Right ventricle myocardium superior (tissue), 1 donor: ENCODE results near the gene NUDT1. TPM values are rescaled to one million over a fixed set of nuclear protein-coding genes. Genes with fewer than 3 reads are reported as not detected.

Experiments
- ATAC-seq: fragments of 200-7000 bp; cut with Tn5 transposase; one replicate; pipeline ENCODE4 v1.9.1; 2020; ENCODE audit warnings: mild to moderate bottlenecking; ENCODE audit not compliant: poor library complexity
- DNase-seq: peaks from one replicate; pipeline ENCODE4 v3.0.0-alpha.2; 2020
- intact Hi-C: fragments of 100-400 bp; cut with DNase I; formaldehyde crosslinking; loops from one replicate; pipeline ENCODE4 v1.11.2; 2022
- total RNA-seq: library from RNA; stranded (reverse); fragmentation: NEBNext Ultra II Directional; extraction: Animal tissue kit (Norgen Biotek cat#: 25700); gene quantifications from one replicate; pipeline ENCODE4 v1.2.1, GENCODE V29; 2021
- donor health status: DM: no; HTN: yes; CAD: no; lungs with severe emphysema.

Gene NUDT1
- total RNA-seq, 1 donor from 2014 or later, result 10.6 TPM

DNA sequence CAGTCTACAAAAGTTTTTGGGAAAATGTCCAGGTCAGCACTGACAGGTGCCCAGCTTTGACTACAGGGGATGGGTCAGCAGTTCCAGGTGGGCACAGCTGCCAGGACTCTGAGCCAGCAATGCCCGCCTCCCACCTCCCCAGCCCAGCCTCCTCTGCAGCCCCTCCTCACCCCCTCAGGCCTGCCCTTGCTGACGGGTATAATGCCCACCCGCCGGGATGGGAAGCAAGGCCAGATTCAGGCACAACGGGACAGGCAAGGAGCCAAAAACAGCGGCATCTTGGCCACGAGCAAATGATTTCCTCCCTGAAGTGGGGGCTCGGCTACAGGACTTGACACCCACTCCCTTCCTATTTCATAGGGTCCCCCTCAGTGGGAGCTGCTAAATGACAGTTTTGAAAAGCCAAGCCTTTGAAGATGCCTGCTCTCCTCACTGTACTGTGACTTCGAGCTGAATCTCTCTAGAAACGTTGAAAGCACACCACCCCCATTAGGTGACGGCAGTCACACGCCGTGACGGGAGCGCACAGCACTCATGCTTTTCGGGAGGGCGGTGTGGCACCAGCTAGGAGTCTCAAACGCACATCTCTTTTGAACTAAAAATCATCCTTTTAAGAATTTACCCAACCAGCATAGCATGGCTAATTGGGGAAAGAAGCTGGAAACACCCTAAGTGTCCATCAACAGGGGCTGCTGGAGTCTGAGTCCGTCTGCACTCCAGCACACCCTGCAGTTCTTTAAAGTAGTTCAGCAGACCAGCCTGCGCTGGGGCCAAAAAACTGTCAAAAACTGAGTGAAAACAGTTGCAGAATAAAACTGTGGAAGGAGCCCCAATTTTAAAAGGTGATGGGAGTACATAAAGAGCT lies 38.9 kb upstream of the NUDT1 start:
- DNase-seq (peak; percentile 32), ATAC-seq (peak; percentile 50)
- intact Hi-C loops, result loop anchor here (5.0 kb wide), 1 partner anchor 101 kb away; no protein-coding TSS in a partner anchor

DNA sequence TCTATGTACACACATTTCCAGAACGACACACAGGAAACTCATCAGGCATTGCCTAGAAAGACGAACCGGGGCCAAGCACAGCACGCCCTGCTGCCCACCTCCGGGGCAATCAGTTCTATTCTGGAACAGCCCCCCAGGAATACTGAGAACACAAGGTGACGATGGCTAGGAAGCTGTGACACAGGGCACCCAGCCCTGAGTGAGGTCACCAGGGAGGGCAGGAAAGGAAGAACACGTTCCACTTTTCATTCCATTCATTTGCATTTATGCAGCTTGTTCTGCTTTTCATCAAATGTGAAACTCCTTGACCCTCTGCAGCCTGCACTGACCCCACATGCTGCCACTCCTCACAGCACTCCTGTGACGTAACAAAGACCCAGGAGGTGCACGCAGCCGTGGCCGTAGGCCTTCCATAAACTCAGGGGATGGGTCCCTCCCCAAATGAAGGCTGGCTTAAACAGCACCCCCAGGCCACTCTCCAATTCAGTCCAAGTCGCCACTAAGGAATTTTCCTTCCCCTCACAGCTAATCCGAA lies 38.2 kb upstream of the NUDT1 start:
- ATAC-seq (peak; percentile 63), DNase-seq (peak; percentile 28)
- intact Hi-C loops, result loop anchor here (5.0 kb wide), 1 partner anchor 102 kb away; no protein-coding TSS in a partner anchor

DNA sequence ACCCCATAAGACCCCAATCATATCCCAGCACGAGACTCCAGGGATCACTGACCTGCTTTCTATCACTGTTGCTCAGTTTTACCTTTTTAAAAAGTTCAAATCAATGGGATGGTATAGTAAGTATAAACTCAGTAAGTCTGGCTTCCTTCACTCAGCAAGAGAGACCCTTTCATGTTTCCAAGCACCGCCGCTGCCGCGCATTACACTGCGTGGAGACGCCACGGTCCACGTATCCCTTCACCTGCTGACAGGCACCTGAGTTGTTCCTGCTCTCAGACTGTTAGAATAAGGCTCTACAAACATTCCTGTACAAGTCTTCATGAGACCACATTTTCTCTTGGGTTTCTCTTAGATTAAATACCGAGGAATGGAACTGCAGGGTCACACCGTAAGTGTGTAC lies 37.6 kb upstream of the NUDT1 start:
- intact Hi-C loops, result loop anchor here (5.0 kb wide), 1 partner anchor 102 kb away; no protein-coding TSS in a partner anchor
- ATAC-seq, result no peak
- DNase-seq, result peak; percentile 17

DNA sequence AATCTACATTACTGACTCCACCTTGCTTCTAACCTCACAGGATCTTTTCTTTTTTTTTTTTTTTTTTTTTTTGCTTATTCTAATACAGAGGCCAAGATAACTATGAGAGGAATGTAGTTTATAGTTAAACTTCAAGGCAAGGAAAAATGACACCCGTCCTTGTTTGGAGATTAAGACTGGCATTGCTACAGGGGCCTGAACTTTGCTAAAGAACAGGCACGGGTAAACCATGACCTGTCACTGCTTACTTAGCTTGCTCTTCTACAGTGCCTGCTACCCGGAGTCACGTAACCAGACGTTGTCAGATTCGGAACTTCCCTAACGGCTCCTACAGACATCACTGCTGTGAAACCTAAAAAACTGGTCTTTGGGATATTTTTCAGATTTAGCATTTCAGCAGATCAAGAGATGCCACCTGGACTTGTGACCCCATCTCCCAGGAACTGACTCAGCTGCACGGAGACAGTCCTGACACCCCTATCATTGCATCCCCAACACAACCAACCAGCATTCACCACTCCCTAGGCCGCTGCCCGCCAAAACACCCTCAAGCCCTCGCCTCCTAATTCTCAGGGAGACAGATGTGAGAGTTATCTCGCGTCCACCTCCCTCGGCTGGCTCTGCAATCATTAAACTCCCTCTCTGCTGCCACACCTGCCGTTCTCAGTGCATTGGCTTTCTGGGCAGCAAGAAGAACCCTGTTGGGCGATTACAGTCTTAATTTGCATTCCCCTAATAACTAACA lies 36.8 kb upstream of the NUDT1 start:
- intact Hi-C loops, result no loop called here
- ATAC-seq (no peak), DNase-seq (peak; percentile 27)

DNA sequence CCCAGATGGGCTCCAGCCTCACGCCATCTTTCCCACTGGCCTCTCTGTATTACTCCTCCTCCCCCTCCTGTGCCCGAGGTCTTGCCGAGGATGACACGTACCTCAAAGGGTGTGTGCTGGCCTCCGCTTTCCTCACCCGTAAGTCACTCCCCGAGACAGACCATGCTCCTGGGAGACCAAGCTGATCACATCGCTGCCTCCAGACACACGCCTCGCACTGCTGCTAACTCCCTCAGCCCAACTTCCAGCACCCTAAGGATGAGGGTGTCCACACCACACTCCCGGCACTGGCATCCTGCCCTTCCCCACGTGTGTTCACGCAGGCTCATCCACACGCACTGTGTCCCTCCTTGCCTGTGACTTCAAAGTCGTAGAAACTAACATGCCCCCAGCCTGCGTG lies 33.3 kb upstream of the NUDT1 start:
- ATAC-seq (no peak), DNase-seq (no peak)
- intact Hi-C loops, result no loop called here

DNA sequence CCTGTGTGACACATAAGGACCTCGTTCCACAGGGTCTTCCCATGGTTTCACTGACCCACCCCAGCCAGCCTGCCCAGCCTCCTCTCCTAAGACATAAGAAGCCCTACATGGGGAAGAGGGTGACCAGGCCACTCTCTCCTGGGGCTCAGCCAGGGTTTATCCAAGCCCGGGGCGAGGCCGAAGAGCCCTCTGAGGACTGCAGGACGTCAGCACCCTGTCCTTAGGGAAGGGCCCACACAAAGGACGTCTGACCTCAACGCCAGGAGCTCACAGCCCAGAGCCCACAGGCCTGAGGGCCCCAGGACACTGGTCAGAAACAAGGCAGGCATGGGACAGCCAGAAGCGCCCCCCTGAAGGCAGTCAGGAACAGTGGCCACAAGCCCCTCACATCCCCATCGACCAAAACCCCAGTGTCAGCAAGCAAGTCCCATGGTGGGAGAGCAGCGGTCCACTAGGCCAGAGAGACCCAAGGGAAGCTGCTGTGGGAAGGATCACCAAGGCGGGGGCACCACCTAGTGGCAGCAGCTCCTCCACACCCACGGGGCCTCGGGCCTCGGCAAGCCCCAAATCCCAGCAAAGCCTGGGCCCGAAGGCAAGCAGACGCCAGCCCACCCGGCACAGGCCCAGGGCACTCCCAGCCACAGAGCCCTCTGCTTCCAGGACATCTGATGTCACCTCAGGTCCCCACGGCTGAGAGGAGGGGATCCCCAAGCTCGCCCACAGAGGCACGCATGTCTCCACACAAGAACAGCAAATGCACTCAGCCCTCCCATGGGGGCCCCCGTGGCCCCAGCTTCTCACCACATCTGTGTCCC lies 32.7 kb upstream of the NUDT1 start:
- intact Hi-C loops, result no loop called here
- ATAC-seq (peak; percentile 62), DNase-seq (peak; percentile 84)

DNA sequence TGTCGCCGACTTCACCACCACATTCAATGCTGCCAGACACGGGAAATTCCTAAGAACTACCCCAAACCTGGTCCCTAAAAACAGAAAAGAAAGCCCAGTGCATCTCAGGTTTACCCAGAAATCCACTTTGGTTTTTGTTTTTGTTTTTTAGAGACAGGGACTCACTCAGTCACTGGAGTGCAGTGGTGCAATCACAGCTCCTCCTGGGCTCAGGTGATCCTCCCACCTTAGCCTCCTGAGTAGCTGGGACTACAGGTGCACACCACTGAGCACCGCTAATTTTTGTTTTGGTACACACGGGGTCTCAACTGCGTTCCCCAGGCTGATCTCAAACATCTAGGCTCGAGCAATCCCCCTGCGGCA lies 32.1 kb upstream of the NUDT1 start:
- DNase-seq, result peak; percentile 24
- ATAC-seq, result no peak
- intact Hi-C loops, result loop anchor here (5.0 kb wide), 2 partner anchors 548 to 628 kb away; no protein-coding TSS in a partner anchor

DNA sequence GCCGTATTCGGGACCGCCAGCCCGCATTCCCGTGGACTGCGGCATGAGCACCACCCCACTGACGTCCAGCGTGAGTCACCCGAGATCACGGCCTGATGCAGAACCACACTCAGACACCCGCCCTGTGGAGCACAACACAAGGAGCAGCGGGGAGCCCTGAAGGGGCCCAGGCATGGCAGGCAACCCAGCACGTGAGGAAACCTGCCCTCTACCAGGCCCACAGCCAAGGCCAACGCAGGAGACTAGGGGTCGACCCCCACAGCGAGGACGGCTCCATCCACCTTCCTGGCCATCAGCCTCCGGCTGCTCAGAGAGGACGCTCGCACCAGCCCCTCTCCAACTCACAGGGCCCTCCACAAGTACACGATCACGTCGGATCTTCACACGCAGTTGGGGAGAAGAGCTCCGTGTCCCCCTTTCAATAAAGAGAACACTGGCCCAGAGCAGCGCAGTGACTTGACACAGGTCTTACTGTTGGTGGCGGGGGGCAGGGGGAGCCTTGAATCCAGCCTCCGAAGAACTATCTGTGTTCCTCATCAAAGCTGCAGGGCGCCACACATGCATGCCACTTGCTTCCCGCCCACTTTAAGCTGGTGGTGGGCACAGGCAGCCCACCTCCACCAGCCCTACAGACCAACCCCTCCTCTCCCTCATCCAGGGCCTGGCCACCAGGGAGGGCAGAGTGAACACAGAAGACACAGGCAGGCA lies 31.3 kb upstream of the NUDT1 start:
- intact Hi-C loops, result loop anchor here (5.0 kb wide), 2 partner anchors 548 to 628 kb away; no protein-coding TSS in a partner anchor
- ATAC-seq (no peak), DNase-seq (peak; percentile 35)

DNA sequence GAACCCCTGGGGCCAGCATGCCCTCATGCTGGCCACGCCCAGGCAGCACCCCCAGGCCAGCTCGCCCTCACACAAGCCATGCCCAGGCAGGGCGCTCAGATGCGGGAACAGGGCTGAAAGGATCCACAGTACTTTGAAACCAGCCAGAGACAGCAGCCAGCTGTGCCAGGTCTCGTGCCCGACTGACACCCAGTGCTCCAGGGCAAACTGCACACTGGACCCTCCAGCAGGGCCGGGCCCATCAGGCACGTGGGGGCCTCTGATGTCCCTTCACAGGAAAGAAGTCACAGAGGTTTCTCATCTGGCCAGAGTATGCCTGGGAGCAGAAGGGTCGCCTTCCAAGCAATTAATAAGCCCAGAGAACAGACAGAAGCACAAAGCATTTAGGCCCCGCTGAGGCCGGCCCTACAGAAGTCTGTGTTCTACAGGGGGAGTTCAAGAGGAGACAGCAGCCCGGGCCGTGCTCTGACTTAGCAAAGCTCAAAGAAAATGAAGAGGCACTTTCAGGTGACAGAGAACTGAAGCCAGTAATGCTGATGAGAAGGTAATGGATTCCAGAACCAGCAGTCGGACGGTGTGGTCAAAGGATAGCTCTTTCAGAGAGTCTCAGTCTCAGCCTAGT lies 30.7 kb upstream of the NUDT1 start:
- intact Hi-C loops, result loop anchor here (5.0 kb wide), 2 partner anchors 549 to 629 kb away; no protein-coding TSS in a partner anchor
- ATAC-seq, result no peak
- peak; percentile 32 for DNase-seq

DNA sequence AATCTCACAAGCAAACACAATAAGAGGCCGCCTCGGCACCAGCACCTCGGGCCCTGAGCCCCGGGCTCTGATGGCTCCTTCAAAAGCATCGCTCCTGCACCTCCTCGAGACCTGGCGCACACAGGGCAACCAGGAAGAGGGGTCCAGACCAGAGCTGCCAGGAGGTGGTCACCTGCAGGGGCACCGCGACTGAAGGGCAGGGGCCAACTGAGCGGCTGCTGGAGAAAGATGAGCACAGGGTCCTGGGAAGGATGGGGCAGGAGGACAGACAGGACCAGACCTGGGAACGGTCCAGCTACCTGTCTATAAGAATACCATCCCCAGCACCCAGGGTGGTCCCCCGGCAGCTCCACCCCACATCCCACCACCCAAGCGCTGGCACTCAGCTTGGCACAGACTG lies 30.1 kb upstream of the NUDT1 start:
- intact Hi-C loops, result loop anchor here (5.0 kb wide), 2 partner anchors 550 to 630 kb away; no protein-coding TSS in a partner anchor
- ATAC-seq (no peak), DNase-seq (peak; percentile 26)

DNA sequence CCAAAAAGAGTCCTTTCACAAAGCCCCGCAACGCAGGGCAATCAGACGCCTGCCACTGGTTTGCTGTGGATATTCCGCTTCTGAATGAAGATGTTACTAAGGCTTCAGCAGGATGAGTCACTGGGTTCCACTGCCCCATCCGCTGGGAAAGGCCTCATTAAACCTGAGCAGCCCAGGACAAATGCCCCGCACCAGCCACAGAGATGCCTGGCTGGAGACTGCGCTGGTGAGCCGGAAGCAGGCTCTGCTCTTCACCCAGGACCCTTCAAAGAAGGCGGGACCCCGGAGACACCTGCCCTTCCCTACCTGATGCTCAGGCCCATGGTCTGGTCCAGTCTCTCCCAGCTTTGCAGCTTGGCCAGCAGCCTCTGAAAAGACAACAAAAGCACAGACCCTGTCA lies 29.1 kb upstream of the NUDT1 start:
- intact Hi-C loops, result loop anchor here (5.0 kb wide), 2 partner anchors 551 to 631 kb away; no protein-coding TSS in a partner anchor
- DNase-seq (peak; percentile 8), ATAC-seq (no peak)

DNA sequence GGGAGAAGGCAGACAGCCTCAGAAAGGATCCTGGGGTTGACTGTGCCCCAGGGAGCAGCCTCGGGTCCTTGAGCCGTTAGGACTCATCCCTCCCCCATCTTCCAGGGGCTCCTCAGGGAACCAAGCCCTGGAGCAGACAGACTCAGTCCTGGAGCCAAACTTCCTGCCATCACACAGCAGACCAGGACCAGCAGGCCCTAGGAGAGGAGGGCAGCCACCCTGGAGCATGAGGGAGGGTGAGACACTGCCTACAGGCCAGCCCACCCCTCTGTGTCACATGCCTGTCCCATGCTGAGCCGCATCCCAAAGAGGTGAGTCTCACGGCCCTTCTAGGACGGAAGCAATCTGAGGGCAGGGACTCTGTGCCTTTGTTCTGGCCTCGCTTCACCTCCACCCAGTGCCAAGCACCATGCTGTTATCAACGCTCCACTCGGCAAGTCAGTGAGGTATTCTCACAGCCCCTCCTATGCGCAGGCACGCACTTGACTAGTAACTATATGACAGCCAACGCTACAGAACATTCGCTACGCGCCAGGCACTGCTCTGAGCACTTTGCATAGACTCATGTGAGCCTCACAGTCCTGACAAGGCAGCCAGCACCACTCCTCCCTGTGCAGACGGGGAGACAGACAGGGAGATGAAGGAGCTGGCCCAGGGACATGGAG lies 28.3 kb upstream of the NUDT1 start:
- DNase-seq (peak; percentile 84), ATAC-seq (peak; percentile 85)
- intact Hi-C loops, result loop anchor here (5.0 kb wide), 2 partner anchors 551 to 631 kb away; no protein-coding TSS in a partner anchor

DNA sequence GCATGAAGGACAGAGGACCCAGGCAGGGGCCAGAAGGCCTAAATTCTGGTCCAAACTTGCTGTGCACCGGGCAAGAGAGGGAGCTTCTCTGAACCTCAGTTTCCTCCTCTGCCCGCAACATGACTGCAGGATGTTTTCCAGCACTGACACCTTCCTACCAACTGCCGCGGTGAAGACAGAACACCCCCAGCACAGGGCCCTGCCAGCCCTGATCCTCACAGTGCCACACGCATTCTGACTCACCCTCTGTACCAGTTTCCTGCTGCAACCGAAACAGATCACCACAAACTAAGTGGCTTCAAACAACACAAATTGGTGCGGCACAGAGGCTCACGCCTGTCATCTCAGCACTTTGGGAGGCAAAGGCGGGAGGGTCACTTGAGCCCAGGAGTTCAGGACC lies 27.4 kb upstream of the NUDT1 start:
- DNase-seq (peak; percentile 14), ATAC-seq (peak; percentile 29)
- intact Hi-C loops, result loop anchor here (5.0 kb wide), 2 partner anchors 552 to 632 kb away; no protein-coding TSS in a partner anchor

DNA sequence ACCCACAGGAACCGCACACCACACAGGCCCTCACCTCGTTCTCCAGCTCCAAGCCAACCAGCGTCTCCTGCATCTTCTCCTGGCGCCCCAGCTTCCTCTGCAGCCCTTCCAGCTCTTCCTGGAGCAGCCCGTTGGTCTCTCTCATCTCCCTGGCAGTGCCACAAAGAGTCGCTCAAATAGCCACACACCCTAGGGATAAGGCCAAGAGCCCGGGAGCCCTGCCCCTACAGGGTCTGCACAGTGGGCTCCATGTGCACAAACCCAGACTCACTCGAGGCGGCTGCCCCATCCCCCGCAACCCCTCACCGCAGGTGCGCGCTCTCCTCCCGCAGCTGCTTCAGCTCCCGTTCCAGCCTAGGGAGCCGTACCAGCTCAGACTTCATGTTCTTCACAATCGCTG lies 26.2 kb upstream of the NUDT1 start:
- intact Hi-C loops, result no loop called here
- DNase-seq, result no peak

DNA sequence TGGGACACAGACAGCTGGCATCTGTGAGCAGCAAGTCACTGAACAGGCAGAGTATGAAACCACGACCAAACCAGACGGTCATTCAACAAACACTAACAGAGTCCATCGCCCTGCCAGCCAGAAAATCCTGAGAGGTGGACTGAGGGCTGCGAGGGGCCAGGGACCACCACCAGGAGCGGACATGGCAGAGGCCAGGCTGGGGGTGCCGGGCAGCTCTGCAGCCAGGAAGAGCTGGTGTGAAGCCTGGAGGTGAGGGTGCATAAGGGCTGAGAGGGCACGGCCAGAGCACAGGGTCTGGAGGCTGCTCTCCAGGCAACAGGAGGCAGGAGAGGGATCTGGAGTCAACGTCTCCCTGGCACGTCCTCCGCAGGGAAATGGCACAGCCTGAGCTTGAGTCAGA lies 24.8 kb upstream of the NUDT1 start:
- ATAC-seq, result no peak
- intact Hi-C loops, result no loop called here

More for the DNA sequence above, 26.2 kb upstream of the NUDT1 start:
- ATAC-seq, result no peak

DNA sequence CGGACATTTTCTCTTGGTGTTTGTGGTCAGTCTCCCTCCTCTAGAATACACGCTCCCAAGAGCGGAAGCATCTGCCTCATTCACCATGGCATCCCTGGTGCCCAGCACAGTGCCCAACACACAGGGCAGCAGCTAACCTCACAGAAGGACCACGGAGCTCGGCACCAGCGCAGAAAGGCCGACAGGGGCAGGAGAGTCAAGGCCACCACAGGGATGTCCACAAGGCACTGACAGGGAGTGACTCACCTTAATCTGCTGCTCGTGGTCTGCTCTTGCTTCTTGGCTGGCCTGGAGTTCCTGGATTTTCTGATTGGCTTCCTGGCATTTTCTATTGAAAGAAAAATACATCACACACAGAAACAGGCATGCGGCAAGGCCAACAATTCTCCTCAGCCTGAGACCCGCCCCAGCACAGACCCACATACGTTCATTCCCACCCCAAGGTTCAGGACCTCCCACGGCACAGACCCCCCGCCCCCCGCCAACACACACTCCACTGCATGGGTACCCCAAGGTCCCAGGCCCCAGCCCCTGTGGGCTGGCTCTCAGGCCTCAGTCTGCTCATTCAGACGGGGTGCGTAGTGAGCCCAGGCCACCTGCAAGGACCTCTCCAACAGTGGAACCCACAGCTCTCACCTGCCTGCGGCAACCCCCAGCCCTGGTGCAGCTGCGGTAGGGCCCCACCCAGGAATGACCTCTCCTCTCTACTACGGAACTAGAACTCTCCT lies 24.1 kb upstream of the NUDT1 start:
- intact Hi-C loops, result no loop called here
- no peak for ATAC-seq

More for the DNA sequence above, 24.8 kb upstream of the NUDT1 start:
- no peak for DNase-seq

More for the DNA sequence above, 24.1 kb upstream of the NUDT1 start:
- DNase-seq, result no peak
